Neural progenitor cell (in vitro differentiated cells): ENCODE data around the gene TMSB4X. TPM values are rescaled to one million over a fixed set of nuclear protein-coding genes. Genes with fewer than 3 reads are reported as not detected.

Experiments used
- DNase-seq: peaks from one replicate; pipeline ENCODE4 v3.0.0-alpha.2; 2016; ENCODE audit warnings: low spot score
- H2AFZ ChIP-seq: fragments of 200-600 bp; sonication (generic); replicated peaks from 2 replicates; pipeline ENCODE4 v1.6.1; 2016; ENCODE audit warnings: antibody characterized with exemption
- H3F3A ChIP-seq: fragments of 200-600 bp; sonication (generic); 2 replicates; pipeline ENCODE4 v1.6.1; 2016; ENCODE audit warnings: antibody characterized with exemption, low read depth
- H3K27ac ChIP-seq: fragments of 200-600 bp; sonication (generic); 2 replicates; pipeline ENCODE4 v1.5.1; 2016; ENCODE audit warnings: mild to moderate bottlenecking
- H3K27me3 ChIP-seq: fragments of 200-600 bp; sonication (generic); 2 replicates; pipeline ENCODE4 v1.6.1; 2016; ENCODE audit warnings: mild to moderate bottlenecking, moderate library complexity
- H3K36me3 ChIP-seq: fragments of 200-600 bp; sonication (generic); 2 replicates; pipeline ENCODE4 v1.5.1; 2016
- H3K4me1 ChIP-seq: fragments of 200-600 bp; sonication (generic); 2 replicates; pipeline ENCODE4 v1.6.1; 2016; ENCODE audit warnings: mixed run types
- H3K4me2 ChIP-seq: fragments of 200-600 bp; sonication (generic); 2 replicates; pipeline ENCODE4 v1.6.1; 2016
- H3K4me3 ChIP-seq: fragments of 200-600 bp; sonication (generic); 2 replicates; pipeline ENCODE4 v1.5.1; 2016
- H3K79me2 ChIP-seq: fragments of 200-600 bp; sonication (generic); 2 replicates; pipeline ENCODE4 v1.6.1; 2016; ENCODE audit warnings: low read depth
- H3K9ac ChIP-seq: fragments of 200-600 bp; sonication (generic); 2 replicates; pipeline ENCODE4 v1.6.1; 2016
- H3K9me3 ChIP-seq: fragments of 200-600 bp; sonication (generic); 2 replicates; pipeline ENCODE4 v1.5.1; 2016; ENCODE audit warnings: low read depth
- H4K20me1 ChIP-seq: fragments of 200-600 bp; sonication (generic); 2 replicates; pipeline ENCODE4 v1.6.1; 2016; ENCODE audit warnings: low read depth
- H3K27ac Mint-ChIP-seq: 3 replicates; pipeline ENCODE4 v1.8.0; 2021; ENCODE audit warnings: mixed read lengths
- H3K27me3 Mint-ChIP-seq: 2 replicates; pipeline ENCODE4 v1.8.0; 2022; ENCODE audit warnings: low read depth, mild to moderate bottlenecking, inconsistent platforms, moderate library complexity, mixed read lengths; ENCODE audit not compliant: insufficient read depth
- H3K36me3 Mint-ChIP-seq: 3 replicates; pipeline ENCODE4 v1.8.0; 2021; ENCODE audit warnings: mixed read lengths
- H3K4me1 Mint-ChIP-seq: 3 replicates; pipeline ENCODE4 v1.8.0; 2021; ENCODE audit warnings: mixed read lengths
- H3K4me3 Mint-ChIP-seq: 3 replicates; pipeline ENCODE4 v1.8.0; 2021; ENCODE audit warnings: mild to moderate bottlenecking, moderate library complexity, mixed read lengths
- H3K9me3 Mint-ChIP-seq: 3 replicates; pipeline ENCODE4 v1.8.0; 2020; ENCODE audit warnings: mixed read lengths
- EZH2 ChIP-seq: fragments of 200-600 bp; sonication (generic); IDR thresholded peaks from 2 replicates; pipeline ENCODE4 v1.6.1; 2017; ENCODE audit warnings: antibody characterized with exemption, mild to moderate bottlenecking, moderate library complexity
- EZH2phosphoT487 ChIP-seq: fragments of 200-600 bp; sonication (generic); IDR thresholded peaks from 2 replicates; pipeline ENCODE4 v1.6.1; 2017; ENCODE audit warnings: antibody characterized with exemption
- total RNA-seq: library from RNA; depleted of rRNA; stranded (reverse); fragments of >200 nt; gene quantifications from 2 replicates; pipeline ENCODE4 v1.2.3, GENCODE V29; 2015; ENCODE audit warnings: low replicate concordance
- TF ChIP-seq, protein P1 (sequence below): fragments of 200-600 bp; sonication (generic); IDR thresholded peaks from 2 replicates; pipeline ENCODE4 v1.5.1; 2017; ENCODE audit warnings: antibody characterized with exemption, mild to moderate bottlenecking

TMSB4X gene
- total RNA-seq, 1 donor from 2014 or later: 3,462 TPM

DNA sequence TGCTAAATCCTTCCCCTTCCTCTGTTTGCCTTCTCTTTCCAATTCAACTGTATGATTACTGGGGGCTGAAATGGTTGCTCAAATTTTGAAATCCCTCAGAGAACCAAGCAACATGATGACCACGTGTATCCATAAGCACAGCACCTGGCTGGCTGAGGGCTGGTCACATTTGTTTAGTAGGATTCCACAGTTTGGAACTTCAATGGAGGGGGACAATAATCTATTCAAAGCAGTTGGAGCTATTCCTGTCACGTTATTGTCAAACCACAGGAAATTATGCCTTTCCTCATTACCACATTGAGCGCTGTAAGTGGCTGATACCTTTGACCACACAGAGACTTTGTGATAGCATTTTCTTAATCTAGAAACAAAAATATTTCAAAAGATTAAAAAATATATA is 7.0 kb downstream of the TMSB4X start:
- peaks cover 20% of the 10 kb centered on the region for H3F3A ChIP-seq
- Mint-ChIP-seq H3K4me3 (no peak overlapping the region), H3K36me3 (no peaks in the 10 kb centered on the region), H3K4me1 (peaks cover 24% of the 10 kb centered on the region), H3K9me3 (peaks cover 11% of the 10 kb centered on the region), H3K27me3 (no peaks in the 10 kb centered on the region), H3K27ac (no peak overlapping the region)
- no peak overlapping the region for H3K27ac ChIP-seq
- no peaks in the 10 kb centered on the region for H3K27me3 ChIP-seq
- H4K20me1 ChIP-seq: peaks cover 9% of the 10 kb centered on the region
- peaks cover 3% of the 10 kb centered on the region for H3K36me3 ChIP-seq
- peaks cover 31% of the 10 kb centered on the region for H3K4me1 ChIP-seq
- peaks cover 15% of the 10 kb centered on the region for H3K79me2 ChIP-seq
- no peak overlapping the region for H3K4me2 ChIP-seq
- H2AFZ ChIP-seq: no peak overlapping the region
- TF ChIP-seq, protein P1, sequence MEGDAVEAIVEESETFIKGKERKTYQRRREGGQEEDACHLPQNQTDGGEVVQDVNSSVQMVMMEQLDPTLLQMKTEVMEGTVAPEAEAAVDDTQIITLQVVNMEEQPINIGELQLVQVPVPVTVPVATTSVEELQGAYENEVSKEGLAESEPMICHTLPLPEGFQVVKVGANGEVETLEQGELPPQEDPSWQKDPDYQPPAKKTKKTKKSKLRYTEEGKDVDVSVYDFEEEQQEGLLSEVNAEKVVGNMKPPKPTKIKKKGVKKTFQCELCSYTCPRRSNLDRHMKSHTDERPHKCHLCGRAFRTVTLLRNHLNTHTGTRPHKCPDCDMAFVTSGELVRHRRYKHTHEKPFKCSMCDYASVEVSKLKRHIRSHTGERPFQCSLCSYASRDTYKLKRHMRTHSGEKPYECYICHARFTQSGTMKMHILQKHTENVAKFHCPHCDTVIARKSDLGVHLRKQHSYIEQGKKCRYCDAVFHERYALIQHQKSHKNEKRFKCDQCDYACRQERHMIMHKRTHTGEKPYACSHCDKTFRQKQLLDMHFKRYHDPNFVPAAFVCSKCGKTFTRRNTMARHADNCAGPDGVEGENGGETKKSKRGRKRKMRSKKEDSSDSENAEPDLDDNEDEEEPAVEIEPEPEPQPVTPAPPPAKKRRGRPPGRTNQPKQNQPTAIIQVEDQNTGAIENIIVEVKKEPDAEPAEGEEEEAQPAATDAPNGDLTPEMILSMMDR: no peak
- TF ChIP-seq EZH2: no peak
- TF ChIP-seq EZH2phosphoT487: no peak
- no peak overlapping the region for H3K9ac ChIP-seq
- no peaks in the 10 kb centered on the region for H3K9me3 ChIP-seq
- H3K4me3 ChIP-seq: no peak overlapping the region
- no peak for DNase-seq

DNA sequence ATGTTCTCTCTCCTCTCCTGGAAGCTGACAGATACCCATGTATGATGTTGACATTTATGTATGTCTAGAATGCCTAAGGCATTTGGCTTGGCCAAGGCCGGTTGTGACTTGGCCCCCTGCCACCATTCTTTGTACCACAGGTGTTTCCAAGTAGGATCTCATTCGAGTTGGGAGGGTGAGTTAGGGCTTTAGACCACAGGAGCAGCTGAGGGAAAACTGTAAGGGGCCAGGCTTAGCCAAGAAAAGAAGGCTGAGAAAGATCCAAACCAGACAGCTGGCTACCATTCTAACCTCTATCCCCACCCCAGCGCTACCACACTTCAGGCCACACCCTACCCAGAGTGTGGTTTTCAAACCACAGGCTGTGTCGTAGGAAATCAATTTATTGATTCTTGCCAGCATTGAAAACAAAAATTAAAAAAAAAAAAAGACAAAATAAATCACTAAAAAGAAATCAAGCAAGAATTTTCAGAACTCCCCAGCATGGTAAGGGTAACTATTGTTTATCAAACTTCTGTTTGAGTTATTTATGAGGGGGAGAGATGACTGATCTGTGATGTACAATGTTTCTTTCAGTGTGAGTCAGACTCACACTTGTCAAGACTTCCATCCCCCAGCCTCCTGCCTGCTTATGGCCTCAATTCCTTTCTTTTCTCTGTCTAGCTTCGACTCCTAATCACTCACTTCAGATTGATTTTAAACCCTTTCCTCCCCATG is 9.9 kb downstream of the TMSB4X start:
- TF ChIP-seq, protein P1: no peak
- TF ChIP-seq EZH2: no peak
- TF ChIP-seq EZH2phosphoT487: no peak
- Histone ChIP-seq H3K27ac (no peak overlapping the region), H3K9ac (no peak overlapping the region), H3F3A (no peaks in the 10 kb centered on the region), H3K4me3 (no peak overlapping the region), H3K4me2 (no peak overlapping the region), H3K79me2 (no peaks in the 10 kb centered on the region), H3K4me1 (peaks cover 3% of the 10 kb centered on the region), H3K36me3 (no peaks in the 10 kb centered on the region), H3K9me3 (no peaks in the 10 kb centered on the region), H2AFZ (no peak overlapping the region), H3K27me3 (no peaks in the 10 kb centered on the region), H4K20me1 (no peaks in the 10 kb centered on the region)
- H3K27ac Mint-ChIP-seq: no peak overlapping the region
- no peak overlapping the region for H3K4me3 Mint-ChIP-seq
- DNase-seq: no peak
- peaks cover 5% of the 10 kb centered on the region for H3K4me1 Mint-ChIP-seq
- H3K27me3 Mint-ChIP-seq: no peaks in the 10 kb centered on the region
- no peaks in the 10 kb centered on the region for H3K36me3 Mint-ChIP-seq
- peaks cover 18% of the 10 kb centered on the region for H3K9me3 Mint-ChIP-seq

DNA sequence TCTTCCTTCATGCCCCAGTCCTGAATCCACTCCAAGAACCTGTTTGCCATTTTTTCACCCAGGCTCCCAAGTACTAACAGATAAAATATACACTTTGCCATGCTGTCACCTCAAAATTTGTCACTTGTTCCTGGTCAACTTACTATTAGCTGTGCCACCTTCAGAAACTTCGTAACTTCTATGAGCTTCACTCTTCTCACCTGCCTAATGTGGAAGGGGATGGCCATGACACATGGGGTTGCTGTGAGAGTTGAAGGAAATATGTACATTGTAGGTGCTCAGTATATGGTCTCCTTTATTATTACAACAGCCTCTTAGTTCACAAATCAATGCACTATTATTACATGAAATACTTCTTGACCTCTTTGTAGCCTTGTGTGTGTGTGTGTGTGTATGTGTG is 10.4 kb downstream of the TMSB4X start:
- H3K4me2 ChIP-seq: no peak overlapping the region
- Mint-ChIP-seq H3K27ac (no peak overlapping the region), H3K4me3 (no peak overlapping the region), H3K36me3 (no peaks in the 10 kb centered on the region), H3K9me3 (peaks cover 18% of the 10 kb centered on the region), H3K4me1 (peaks cover 2% of the 10 kb centered on the region), H3K27me3 (no peaks in the 10 kb centered on the region)
- no peaks in the 10 kb centered on the region for H3K9me3 ChIP-seq
- H3K27ac ChIP-seq: no peak overlapping the region
- no peak overlapping the region for H3K4me3 ChIP-seq
- no peaks in the 10 kb centered on the region for H3F3A ChIP-seq
- no peak for DNase-seq
- H3K27me3 ChIP-seq: no peaks in the 10 kb centered on the region
- no peak overlapping the region for H3K9ac ChIP-seq
- no peak overlapping the region for H2AFZ ChIP-seq
- no peaks in the 10 kb centered on the region for H3K4me1 ChIP-seq
- TF ChIP-seq, protein P1: no peak
- TF ChIP-seq EZH2phosphoT487 (no peak), EZH2 (no peak)
- no peaks in the 10 kb centered on the region for H3K36me3 ChIP-seq
- H3K79me2 ChIP-seq: no peaks in the 10 kb centered on the region
- no peaks in the 10 kb centered on the region for H4K20me1 ChIP-seq
